Measurements from ENCODE around the gene TMEM63A.

TMEM63A gene

DNA sequence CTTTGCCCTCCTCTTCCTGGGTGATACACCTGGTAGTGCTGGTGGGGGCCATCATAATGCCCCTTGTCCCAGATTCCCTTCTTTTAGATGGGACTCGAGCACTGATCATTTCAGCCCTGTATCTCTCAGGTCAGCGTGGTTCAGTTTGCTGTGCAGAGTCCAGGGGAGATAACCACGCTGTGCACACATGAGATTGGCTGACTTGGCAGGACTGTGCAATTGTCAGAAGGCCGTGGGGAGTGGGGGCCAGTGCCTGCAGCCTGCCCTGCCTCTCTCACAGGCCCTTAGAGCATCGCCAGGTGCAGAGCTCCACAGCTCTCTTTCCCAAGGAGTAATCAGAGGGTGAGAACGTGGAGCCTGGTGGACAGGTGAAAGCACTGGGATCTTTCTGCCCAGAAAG is 57.1 kb downstream of the TMEM63A start:
- H4K8ac ChIP-seq (ENCODE audit: low read depth, low read length), result no peak overlapping the region
- H3K79me1 ChIP-seq (ENCODE audit: low read length), result no peaks in the 10 kb centered on the region
- H3K9me3 ChIP-seq (ENCODE audit: insufficient read depth, low read depth, low read length), result peaks cover 1% of the 10 kb centered on the region
- H2BK5ac ChIP-seq (ENCODE audit: low read depth, low read length, poor library complexity), result no peak overlapping the region
- H3K4me3 ChIP-seq (ENCODE audit: low read depth, low read length), result no peak overlapping the region
- no peak overlapping the region for H3K9ac ChIP-seq (ENCODE audit: low read length)
- H3K4ac ChIP-seq (ENCODE audit: low read depth, low read length), result no peak overlapping the region
- no peak overlapping the region for H4K12ac ChIP-seq (ENCODE audit: low read depth, low read length)
- no peak overlapping the region for H2AFZ ChIP-seq (ENCODE audit: insufficient read depth, low read length, poor library complexity)
- H3K79me2 ChIP-seq (ENCODE audit: control insufficient read depth, insufficient read depth, low read length, poor library complexity), result no peaks in the 10 kb centered on the region
- no peak overlapping the region for H2BK120ac ChIP-seq (ENCODE audit: insufficient read depth, low read length, poor library complexity)
- H3K4me2 ChIP-seq (ENCODE audit: low read length), result no peak overlapping the region
- peaks cover 0 to 6% of the 10 kb centered on the region in 2 experiments for H3K36me3 ChIP-seq (ENCODE audit: control insufficient read depth in 1 of 2, insufficient read depth in 2 of 2, low read length in 2 of 2)
- H4K91ac ChIP-seq (ENCODE audit: low read depth, low read length), result no peak overlapping the region
- no peaks in the 10 kb centered on the region for H3K27me3 ChIP-seq (ENCODE audit: insufficient read depth, low read length)
- H3K14ac ChIP-seq (ENCODE audit: low read length), result no peak overlapping the region
- WGBS (ENCODE audit: extremely low coverage, insufficient coverage, insufficient read length), result no CpG with 5 or more reads among the region's 6 CpGs
- H2BK12ac ChIP-seq (ENCODE audit: low read length), result no peak overlapping the region
- H3K23ac ChIP-seq (ENCODE audit: low read length), result no peak overlapping the region
- no peak for DNase-seq
- peaks cover 0 to 2% of the 10 kb centered on the region in 2 experiments for H3K4me1 ChIP-seq (ENCODE audit: control insufficient read depth in 1 of 2, insufficient read depth in 2 of 2, low read length in 2 of 2)
- H3K18ac ChIP-seq (ENCODE audit: low read length), result no peak overlapping the region
- no peak overlapping the region for H3K27ac ChIP-seq (ENCODE audit: low read depth, low read length)
- H2AK5ac ChIP-seq (ENCODE audit: low read length), result no peak overlapping the region

DNA sequence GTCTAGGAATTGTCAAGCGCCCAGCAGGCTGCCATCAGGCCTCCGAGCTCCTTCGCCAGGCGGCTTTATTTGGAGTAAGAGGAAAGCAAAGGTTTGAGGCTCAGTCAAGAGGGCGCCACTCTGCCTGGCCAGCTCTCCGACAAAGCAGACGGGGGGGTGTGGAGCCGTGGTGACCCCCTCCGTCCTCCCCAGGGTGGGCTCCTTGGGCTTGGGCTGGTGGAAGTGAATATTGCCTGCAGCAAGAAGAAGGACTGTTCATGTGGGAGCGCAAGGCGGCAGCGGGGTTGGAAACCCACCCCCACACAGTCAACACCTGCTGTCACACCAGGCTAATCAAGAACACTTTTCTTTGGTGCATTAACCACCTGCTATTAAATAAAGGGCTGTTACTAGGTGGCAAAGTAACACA is 57.6 kb downstream of the TMEM63A start:
- Histone ChIP-seq H2BK5ac (ENCODE audit: low read depth, low read length, poor library complexity) (no peak overlapping the region), H3K36me3 (ENCODE audit: control insufficient read depth in 1 of 2, insufficient read depth in 2 of 2, low read length in 2 of 2) (peaks cover 0 to 6% of the 10 kb centered on the region in 2 experiments), H3K18ac (ENCODE audit: low read length) (no peak overlapping the region), H4K91ac (ENCODE audit: low read depth, low read length) (no peak overlapping the region), H2BK120ac (ENCODE audit: insufficient read depth, low read length, poor library complexity) (no peak overlapping the region), H3K4me2 (ENCODE audit: low read length) (no peak overlapping the region), H4K8ac (ENCODE audit: low read depth, low read length) (no peak overlapping the region), H3K27ac (ENCODE audit: low read depth, low read length) (no peak overlapping the region), H3K14ac (ENCODE audit: low read length) (no peak overlapping the region), H3K4ac (ENCODE audit: low read depth, low read length) (no peak overlapping the region), H3K9me3 (ENCODE audit: insufficient read depth, low read depth, low read length) (peaks cover 1% of the 10 kb centered on the region), H3K27me3 (ENCODE audit: insufficient read depth, low read length) (no peaks in the 10 kb centered on the region), H3K4me1 (ENCODE audit: control insufficient read depth in 1 of 2, insufficient read depth in 2 of 2, low read length in 2 of 2) (peaks cover 0 to 2% of the 10 kb centered on the region in 2 experiments), H3K4me3 (ENCODE audit: low read depth, low read length) (no peak overlapping the region), H4K12ac (ENCODE audit: low read depth, low read length) (no peak overlapping the region), H2BK12ac (ENCODE audit: low read length) (no peak overlapping the region), H3K9ac (ENCODE audit: low read length) (no peak overlapping the region), H3K79me2 (ENCODE audit: control insufficient read depth, insufficient read depth, low read length, poor library complexity) (no peaks in the 10 kb centered on the region), H3K23ac (ENCODE audit: low read length) (no peak overlapping the region), H2AFZ (ENCODE audit: insufficient read depth, low read length, poor library complexity) (no peak overlapping the region), H3K79me1 (ENCODE audit: low read length) (no peaks in the 10 kb centered on the region), H2AK5ac (ENCODE audit: low read length) (no peak overlapping the region)
- DNase-seq, result no peak
- no CpG with 5 or more reads among the region's 12 CpGs for WGBS (ENCODE audit: extremely low coverage, insufficient coverage, insufficient read length)

DNA sequence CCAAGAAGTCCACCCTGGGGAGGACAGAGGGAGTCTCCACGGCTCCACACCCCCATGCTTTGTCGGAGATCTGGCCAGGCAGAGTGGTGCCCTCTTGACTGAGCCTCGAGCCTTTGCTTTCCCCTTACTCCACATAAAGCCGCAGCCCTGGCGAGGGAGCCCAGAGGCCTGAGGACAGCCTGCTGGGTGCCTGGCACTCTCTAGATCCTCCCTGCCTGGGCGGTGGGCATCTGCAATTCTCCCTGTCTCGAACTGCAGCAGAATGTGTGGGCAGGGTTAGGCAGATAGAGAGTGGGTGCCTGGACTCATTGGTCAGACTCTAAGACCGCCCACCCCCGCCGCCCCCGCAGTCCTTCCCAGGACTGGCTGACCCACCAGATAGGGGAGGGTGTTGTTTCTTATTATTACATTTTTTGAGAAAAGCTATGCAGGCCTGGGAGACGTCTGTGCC is 58.3 kb downstream of the TMEM63A start:
- no peak overlapping the region for H3K4me2 ChIP-seq (ENCODE audit: low read length)
- H3K23ac ChIP-seq (ENCODE audit: low read length), result no peak overlapping the region
- H4K91ac ChIP-seq (ENCODE audit: low read depth, low read length), result no peak overlapping the region
- H3K27me3 ChIP-seq (ENCODE audit: insufficient read depth, low read length), result no peaks in the 10 kb centered on the region
- no peak overlapping the region for H2BK12ac ChIP-seq (ENCODE audit: low read length)
- no peak overlapping the region for H3K14ac ChIP-seq (ENCODE audit: low read length)
- no peak overlapping the region for H3K4me3 ChIP-seq (ENCODE audit: low read depth, low read length)
- no peak overlapping the region for H2BK120ac ChIP-seq (ENCODE audit: insufficient read depth, low read length, poor library complexity)
- H4K12ac ChIP-seq (ENCODE audit: low read depth, low read length), result no peak overlapping the region
- H3K9ac ChIP-seq (ENCODE audit: low read length), result no peak overlapping the region
- WGBS (ENCODE audit: extremely low coverage, insufficient coverage, insufficient read length), result no CpG with 5 or more reads among the region's 12 CpGs
- H3K9me3 ChIP-seq (ENCODE audit: insufficient read depth, low read depth, low read length), result peaks cover 1% of the 10 kb centered on the region
- no peaks in the 10 kb centered on the region for H3K79me1 ChIP-seq (ENCODE audit: low read length)
- H3K18ac ChIP-seq (ENCODE audit: low read length), result no peak overlapping the region
- H4K8ac ChIP-seq (ENCODE audit: low read depth, low read length), result no peak overlapping the region
- H3K4me1 ChIP-seq (ENCODE audit: control insufficient read depth in 1 of 2, insufficient read depth in 2 of 2, low read length in 2 of 2), result peaks cover 0 to 2% of the 10 kb centered on the region in 2 experiments
- no peak overlapping the region for H2AK5ac ChIP-seq (ENCODE audit: low read length)
- H2AFZ ChIP-seq (ENCODE audit: insufficient read depth, low read length, poor library complexity), result no peak overlapping the region
- no peak overlapping the region for H3K27ac ChIP-seq (ENCODE audit: low read depth, low read length)
- DNase-seq, result no peak
- H2BK5ac ChIP-seq (ENCODE audit: low read depth, low read length, poor library complexity), result no peak overlapping the region
- H3K4ac ChIP-seq (ENCODE audit: low read depth, low read length), result no peak overlapping the region
- no peaks in the 10 kb centered on the region for H3K79me2 ChIP-seq (ENCODE audit: control insufficient read depth, insufficient read depth, low read length, poor library complexity)
- H3K36me3 ChIP-seq (ENCODE audit: control insufficient read depth in 1 of 2, insufficient read depth in 2 of 2, low read length in 2 of 2), result peaks cover 0 to 3% of the 10 kb centered on the region in 2 experiments

DNA sequence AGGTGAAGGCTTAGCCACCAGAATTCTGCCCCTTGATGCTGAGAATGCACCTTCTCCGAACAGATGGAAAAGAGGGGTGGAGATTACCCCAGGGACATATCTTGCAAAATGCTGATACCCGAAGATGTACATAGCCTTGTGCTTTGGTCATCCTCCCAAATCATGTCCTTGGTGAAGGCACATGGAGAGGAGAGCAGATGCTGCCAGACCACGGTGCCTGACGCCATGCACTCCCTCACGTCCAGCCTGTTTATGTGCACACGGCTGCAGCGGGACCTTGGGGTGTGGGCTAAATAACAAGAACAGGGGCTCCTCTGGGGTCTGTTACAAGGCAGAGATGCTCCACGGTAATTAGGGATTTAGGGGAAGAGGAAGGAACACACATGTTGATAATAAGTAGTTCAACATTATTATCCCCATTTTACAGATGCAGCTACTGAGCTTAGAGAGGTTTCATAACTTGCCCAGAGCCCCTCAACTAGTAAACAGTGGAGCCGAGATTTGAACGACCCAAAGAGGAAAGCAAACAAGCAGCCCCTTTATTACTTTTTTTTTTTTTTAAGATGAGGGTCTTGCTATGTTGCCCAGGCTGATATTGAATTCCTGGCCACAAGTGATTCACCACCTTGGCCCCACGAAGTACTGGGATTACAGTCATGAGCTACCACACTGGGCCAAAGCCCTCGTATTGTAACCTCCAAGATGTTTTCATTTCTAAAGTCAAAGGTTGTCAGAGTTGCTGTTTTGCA is 59.4 kb downstream of the TMEM63A start:
- no peak overlapping the region for H2AFZ ChIP-seq (ENCODE audit: insufficient read depth, low read length, poor library complexity)
- no peak overlapping the region for H3K4me3 ChIP-seq (ENCODE audit: low read depth, low read length)
- no peak for DNase-seq
- no peak overlapping the region for H4K12ac ChIP-seq (ENCODE audit: low read depth, low read length)
- no peak overlapping the region for H2AK5ac ChIP-seq (ENCODE audit: low read length)
- no peak overlapping the region for H4K8ac ChIP-seq (ENCODE audit: low read depth, low read length)
- no peak overlapping the region for H2BK5ac ChIP-seq (ENCODE audit: low read depth, low read length, poor library complexity)
- peaks cover 1% of the 10 kb centered on the region for H3K9me3 ChIP-seq (ENCODE audit: insufficient read depth, low read depth, low read length)
- no peak overlapping the region for H2BK120ac ChIP-seq (ENCODE audit: insufficient read depth, low read length, poor library complexity)
- no peak overlapping the region for H3K4me2 ChIP-seq (ENCODE audit: low read length)
- no peak overlapping the region for H3K9ac ChIP-seq (ENCODE audit: low read length)
- no peak overlapping the region for H3K18ac ChIP-seq (ENCODE audit: low read length)
- H4K91ac ChIP-seq (ENCODE audit: low read depth, low read length), result no peak overlapping the region
- no peak overlapping the region for H3K14ac ChIP-seq (ENCODE audit: low read length)
- H3K27me3 ChIP-seq (ENCODE audit: insufficient read depth, low read length), result no peaks in the 10 kb centered on the region
- WGBS (ENCODE audit: extremely low coverage, insufficient coverage, insufficient read length), result no CpG with 5 or more reads among the region's 12 CpGs
- H3K79me2 ChIP-seq (ENCODE audit: control insufficient read depth, insufficient read depth, low read length, poor library complexity), result no peaks in the 10 kb centered on the region
- no peaks in the 10 kb centered on the region for H3K79me1 ChIP-seq (ENCODE audit: low read length)
- peaks cover 0 to 3% of the 10 kb centered on the region in 2 experiments for H3K36me3 ChIP-seq (ENCODE audit: control insufficient read depth in 1 of 2, insufficient read depth in 2 of 2, low read length in 2 of 2)
- no peak overlapping the region for H3K27ac ChIP-seq (ENCODE audit: low read depth, low read length)
- peaks cover 1 to 2% of the 10 kb centered on the region in 2 experiments for H3K4me1 ChIP-seq (ENCODE audit: control insufficient read depth in 1 of 2, insufficient read depth in 2 of 2, low read length in 2 of 2)
- H2BK12ac ChIP-seq (ENCODE audit: low read length), result no peak overlapping the region
- no peak overlapping the region for H3K4ac ChIP-seq (ENCODE audit: low read depth, low read length)
- no peak overlapping the region for H3K23ac ChIP-seq (ENCODE audit: low read length)
